GM19324 (cell line): ENCODE measurements around the gene PPIG.
"Not testable (repeated sequence)": the region's sequence is repeated elsewhere in the genome, so short reads cannot be mapped to it uniquely, and the experiment has no call there.

Experiments used
- ATAC-seq: cut with Tn5 transposase; IDR thresholded peaks from one replicate; pipeline ENCODE4 v1.9.1; 2021; ENCODE audit warnings: mild to moderate bottlenecking, moderate library complexity; ENCODE audit not compliant: unreplicated experiment, low FRiP score

PPIG gene

DNA sequence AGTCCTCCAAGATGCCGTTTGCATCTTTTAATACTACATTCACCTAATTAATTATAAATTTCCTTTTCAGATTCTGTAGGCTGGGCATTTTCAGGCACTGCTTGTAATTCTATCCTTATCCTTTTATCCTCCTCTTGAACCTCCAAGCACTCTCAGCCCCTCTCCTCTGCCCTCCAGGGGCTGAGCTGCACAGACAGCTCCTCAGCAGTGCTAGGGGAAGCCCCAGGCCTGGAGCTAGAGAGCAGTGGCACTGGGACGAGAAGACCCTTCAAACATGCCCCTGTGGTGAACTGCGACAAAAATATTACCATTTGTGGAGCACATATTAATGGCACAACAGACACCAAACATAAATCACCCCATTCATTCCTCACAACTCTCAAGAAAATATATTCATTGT lies 77.1 kb downstream of the PPIG start:
- no peak for ATAC-seq

- ATAC-seq: no peak
Measured at GRCh38 chr2:169662744-169663143, 78.6 kb downstream of the PPIG start.

- no peak for ATAC-seq
Measured at GRCh38 chr2:169663247-169663646, 79.1 kb downstream of the PPIG start.

DNA sequence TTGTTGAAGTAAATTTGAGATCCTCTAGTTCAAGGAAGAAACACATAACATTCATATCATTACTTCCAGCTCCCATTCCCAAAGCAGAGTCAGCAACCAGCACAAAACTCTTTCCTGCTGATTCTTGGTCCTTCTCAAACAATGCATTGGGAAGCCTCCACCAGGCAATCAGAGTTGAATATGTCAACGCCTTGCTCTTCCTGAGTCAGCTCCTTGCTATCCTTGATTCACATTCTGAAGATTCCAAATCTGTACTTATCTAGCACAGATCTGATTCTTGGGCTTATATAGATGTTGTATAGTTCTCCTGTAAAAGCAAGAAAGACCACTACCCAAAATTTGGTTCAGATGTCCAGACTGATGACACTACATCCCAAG lies 80.4 kb downstream of the PPIG start:
- no peak for ATAC-seq

DNA sequence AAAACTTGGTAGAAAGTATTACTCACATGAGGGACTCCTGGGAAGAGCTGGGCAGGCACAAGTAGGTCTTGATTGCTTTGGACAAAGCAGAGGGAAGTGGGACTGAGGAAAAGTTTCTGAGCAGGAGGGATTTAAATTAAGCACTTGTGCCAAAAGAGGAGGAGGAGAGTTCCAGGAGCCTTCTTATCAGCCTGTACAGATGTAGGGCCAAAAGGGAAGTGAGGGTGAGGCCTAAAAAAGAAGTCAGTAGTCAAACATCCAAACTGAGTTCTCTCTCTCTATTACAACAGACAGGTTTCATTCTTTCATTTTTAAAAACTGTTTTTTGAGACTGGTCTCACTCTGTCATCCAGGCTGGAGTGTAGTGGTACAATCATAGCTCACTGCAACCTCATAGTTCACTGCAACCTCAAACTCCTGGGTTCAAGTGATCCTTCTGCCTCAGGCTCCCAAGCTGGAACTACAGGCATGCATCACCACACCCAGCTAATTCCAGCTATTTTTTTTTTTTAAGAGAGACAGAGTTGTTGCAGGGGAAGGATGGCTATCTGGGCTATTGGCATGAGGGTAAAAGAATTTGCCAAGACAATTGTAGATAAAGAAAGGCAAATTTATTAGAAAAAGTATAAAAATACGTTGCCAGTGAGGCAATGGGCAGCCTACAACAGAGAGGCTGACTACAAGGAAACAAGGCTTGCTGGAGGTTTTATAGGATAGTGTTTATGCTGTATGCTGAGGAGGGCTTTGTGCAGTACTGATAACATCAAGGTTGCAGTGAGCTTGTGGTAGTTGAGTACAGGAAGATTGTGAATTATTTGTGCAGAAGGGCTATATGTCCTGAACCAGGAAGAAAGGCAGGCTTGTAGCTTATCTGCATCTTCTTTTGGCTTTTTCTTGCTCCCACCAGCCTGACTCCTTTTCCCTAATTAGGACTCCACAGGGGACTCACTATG lies 81.1 kb downstream of the PPIG start:
- ATAC-seq: no peak

GRCh38 chr2:169667583-169667982 lies 83.4 kb downstream of the PPIG start:
- ATAC-seq: no peak

DNA sequence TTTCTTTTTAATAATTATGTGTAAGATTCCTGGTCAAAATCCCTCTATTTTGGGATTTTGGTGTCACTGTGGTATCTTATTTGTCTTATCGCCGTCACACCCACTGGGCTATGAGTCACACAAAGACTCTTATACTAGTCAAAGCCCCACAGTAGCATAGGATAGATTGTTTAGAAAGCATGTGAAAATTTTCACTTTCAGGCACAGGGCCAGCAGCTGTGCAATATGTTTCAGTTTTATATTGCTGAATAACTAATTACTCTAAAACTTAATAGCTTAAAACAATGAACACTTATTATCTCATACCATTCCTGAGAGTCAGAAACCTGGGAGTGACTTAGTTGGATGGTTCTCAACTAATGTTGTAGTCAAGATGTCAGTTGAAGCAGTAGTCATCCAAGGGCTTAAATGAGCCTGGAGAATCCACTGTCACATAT lies 86.1 kb downstream of the PPIG start:
- no peak for ATAC-seq

- no peak for ATAC-seq
Measured at GRCh38 chr2:169670937-169671336, 86.8 kb downstream of the PPIG start.

DNA sequence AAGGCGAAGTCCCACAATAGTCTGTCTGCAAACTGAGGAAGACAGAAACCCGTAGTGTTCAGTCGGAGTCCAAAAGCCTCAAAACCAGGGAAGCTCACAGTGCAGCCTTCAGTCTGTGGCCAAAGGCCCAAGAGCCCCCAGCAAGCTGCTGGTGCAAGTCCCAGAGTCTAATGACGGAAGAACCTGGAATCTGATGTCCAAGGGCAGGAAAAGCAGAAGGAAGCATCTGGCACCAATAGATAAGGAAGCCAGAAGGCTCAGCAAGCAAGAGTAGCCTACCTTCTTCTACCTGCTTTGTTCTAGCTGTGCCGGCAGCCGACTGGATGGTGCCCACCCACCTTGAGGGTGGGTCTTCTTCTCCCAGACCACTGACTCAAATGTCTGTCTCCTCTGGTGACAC lies 88.3 kb downstream of the PPIG start:
- ATAC-seq: no peak

GRCh38 chr2:169673106-169673505 lies 89.0 kb downstream of the PPIG start:
- ATAC-seq: no peak

DNA sequence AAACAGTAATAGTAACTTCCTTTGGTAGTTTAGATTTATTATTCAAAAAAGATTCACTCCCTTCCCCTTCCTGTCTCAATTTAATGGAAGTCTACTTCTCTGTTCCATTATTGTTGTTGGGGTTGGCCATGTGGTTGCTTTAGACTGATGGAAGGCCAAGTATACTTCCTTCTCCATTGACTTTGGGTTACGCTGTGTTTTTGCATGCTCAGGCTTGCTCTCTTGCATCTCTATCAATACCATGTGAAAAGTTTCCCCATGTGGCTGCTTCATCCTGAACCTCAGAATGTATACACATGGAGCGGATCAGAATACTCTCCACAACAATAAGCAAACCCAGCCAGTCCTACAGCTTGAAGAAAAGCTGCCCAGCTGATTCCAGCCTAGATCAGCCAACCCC lies 89.8 kb downstream of the PPIG start:
- no peak for ATAC-seq

DNA sequence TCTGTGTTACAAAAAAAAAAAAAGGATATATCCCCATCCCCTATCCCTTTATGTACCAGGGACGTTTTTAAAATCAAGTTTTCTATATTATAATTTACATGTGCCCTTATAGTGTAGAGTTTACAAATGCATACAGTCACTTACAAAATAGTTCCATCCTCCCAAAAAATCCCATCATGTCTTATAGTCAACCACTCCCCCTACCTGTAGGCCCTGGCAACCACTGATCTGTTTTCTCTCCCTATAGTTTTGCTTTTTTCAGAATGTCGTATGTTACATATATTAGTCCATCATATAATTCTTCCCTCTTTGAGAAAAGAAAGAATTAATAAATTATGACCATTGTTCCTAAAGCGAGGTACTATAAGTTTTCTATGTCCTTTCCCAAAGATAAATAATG lies 92.2 kb downstream of the PPIG start:
- ATAC-seq: no peak

- no peak for ATAC-seq
Measured at GRCh38 chr2:169676850-169677249, 92.7 kb downstream of the PPIG start.

DNA sequence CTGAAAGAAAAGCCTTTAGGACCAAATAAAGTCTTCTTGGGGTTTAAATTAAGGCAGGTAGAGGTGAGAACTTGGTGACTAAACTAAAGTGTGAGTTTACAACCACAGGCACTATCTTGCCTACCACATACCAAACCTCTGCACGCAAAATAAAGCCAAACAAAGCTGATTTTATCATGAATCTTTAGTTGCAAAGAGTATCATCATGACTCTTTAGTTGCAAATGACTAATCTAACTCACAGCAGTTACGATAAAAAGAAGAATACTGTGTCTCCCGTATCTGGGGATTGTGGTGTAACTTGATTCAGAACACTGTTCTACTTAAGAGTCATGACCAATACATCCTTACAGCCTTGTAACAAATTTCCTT lies 98.9 kb downstream of the PPIG start:
- no peak for ATAC-seq

DNA sequence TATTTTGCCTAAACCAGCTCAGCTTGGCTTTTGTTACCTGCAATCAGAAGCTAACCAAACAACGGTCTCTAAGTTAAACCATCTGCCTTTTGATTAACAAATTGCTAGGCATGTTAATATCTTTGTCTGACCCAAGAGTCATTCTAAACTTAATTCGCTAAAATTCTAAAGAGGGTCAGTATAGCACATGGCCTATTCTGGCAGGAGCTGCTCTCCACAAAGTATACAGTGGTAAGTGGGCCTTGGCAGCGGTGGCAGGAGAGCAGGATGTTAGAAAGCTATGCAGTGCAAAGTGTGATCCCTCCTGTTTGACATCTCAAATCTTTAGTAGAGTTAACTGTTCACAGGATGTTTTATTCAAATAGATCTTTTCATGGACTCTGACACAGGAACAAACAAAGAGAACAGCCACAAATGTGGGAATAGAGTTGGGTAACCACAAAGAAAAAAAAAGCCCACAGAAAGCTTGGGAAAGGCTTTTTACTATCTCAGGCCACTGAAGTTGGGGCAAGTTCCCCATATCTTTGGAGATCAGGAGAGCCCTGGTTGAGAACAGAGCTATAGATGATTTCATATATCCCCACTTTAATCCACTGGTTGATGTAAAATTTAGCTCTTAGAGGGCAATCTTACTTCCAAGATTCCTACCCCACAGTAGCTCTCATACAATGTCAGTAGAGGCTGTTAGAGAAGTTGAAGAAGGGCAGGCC lies 99.4 kb downstream of the PPIG start:
- ATAC-seq: no peak

- ATAC-seq: no peak
Measured at GRCh38 chr2:169684135-169684565, 100.0 kb downstream of the PPIG start.

- ATAC-seq: not testable (repeated sequence)
Measured at GRCh38 chr2:169684712-169685111, 100.6 kb downstream of the PPIG start.

GRCh38 chr2:169686825-169687224 lies 102.7 kb downstream of the PPIG start:
- not testable (repeated sequence) for ATAC-seq

GRCh38 chr2:169687943-169688342 lies 103.8 kb downstream of the PPIG start:
- not testable (repeated sequence) for ATAC-seq

GRCh38 chr2:169690958-169691357 lies 106.8 kb downstream of the PPIG start:
- no peak for ATAC-seq
